CD4-positive, alpha-beta memory T cell (primary cell): Measurements from ENCODE around the gene DNAJC6. TPM values are rescaled to one million over a fixed set of nuclear protein-coding genes. Genes with fewer than 3 reads are reported as not detected.
"Not testable (repeated sequence)": the region's sequence is repeated elsewhere in the genome, so short reads cannot be mapped to it uniquely, and the experiment has no call there.

Experiments used
- CTCF ChIA-PET: fragments of 350-600 bp; sonication (Branson Sonifier 250); formaldehyde crosslinking; loops from one replicate; lab custom pipeline; 2021; ENCODE audit warnings: inconsistent platforms; ENCODE audit not compliant: partially characterized antibody; lab: Charles Lee
- POLR2A ChIA-PET: fragments of 350-600 bp; sonication (Branson Sonifier 250); formaldehyde crosslinking; loops from one replicate; lab custom pipeline; 2021; ENCODE audit not compliant: partially characterized antibody; lab: Charles Lee
- DNase-seq, 5 donors: peaks; one replicate each; pipeline versions ENCODE4 v3.0.0 to v3.0.0-alpha.2; 2020 to 2022; ENCODE audit warnings: mixed read lengths in 1 of 5
- H3K27ac ChIP-seq: one replicate; pipeline ENCODE4 v1.7.0; 2013; ENCODE audit warnings: low read depth, low read length
- H3K27me3 ChIP-seq: 2 replicates; pipeline ENCODE4 v1.7.0; 2013; ENCODE audit warnings: mild to moderate bottlenecking, low read length, moderate library complexity; ENCODE audit not compliant: insufficient read depth
- H3K36me3 ChIP-seq: 2 replicates; pipeline ENCODE4 v1.7.0; 2013; ENCODE audit warnings: mild to moderate bottlenecking, low read length, moderate library complexity; ENCODE audit not compliant: insufficient read depth
- H3K4me1 ChIP-seq: 2 replicates; pipeline ENCODE4 v1.7.0; 2013; ENCODE audit warnings: mild to moderate bottlenecking, low read length, moderate library complexity; ENCODE audit not compliant: insufficient read depth
- H3K4me3 ChIP-seq, 2 donors: one replicate each; pipeline ENCODE4 v1.7.0; 2013; ENCODE audit warnings: low read length in 2 of 2, mild to moderate bottlenecking in 1 of 2
- H3K9me3 ChIP-seq, 2 donors: one replicate each; pipeline ENCODE4 v1.7.0; 2013; ENCODE audit warnings: low read length in 2 of 2, control low read depth in 1 of 2; ENCODE audit not compliant: control insufficient read depth in 1 of 2
- H3K27ac Mint-ChIP-seq, 7 donors: one replicate each; pipeline ENCODE4 v1.8.0; 2020 to 2021; ENCODE audit warnings: mixed read lengths in 7 of 7, mild to moderate bottlenecking in 6 of 7, inconsistent platforms in 3 of 7, moderate library complexity in 3 of 7
- H3K27me3 Mint-ChIP-seq, 2 donors: one replicate each; pipeline ENCODE4 v1.8.0; 2020 to 2021; ENCODE audit warnings: mixed read lengths in 2 of 2
- H3K36me3 Mint-ChIP-seq, 2 donors: one replicate each; pipeline ENCODE4 v1.8.0; 2020 to 2021; ENCODE audit warnings: mixed read lengths in 2 of 2, inconsistent platforms in 1 of 2, mild to moderate bottlenecking in 1 of 2
- H3K4me1 Mint-ChIP-seq, 4 donors: one replicate each; pipeline ENCODE4 v1.8.0; 2020 to 2021; ENCODE audit warnings: mixed read lengths in 4 of 4, mild to moderate bottlenecking in 1 of 4
- H3K4me3 Mint-ChIP-seq, 8 donors: one replicate each; pipeline ENCODE4 v1.8.0; 2020 to 2021; ENCODE audit warnings: mixed read lengths in 8 of 8, mild to moderate bottlenecking in 7 of 8, moderate library complexity in 6 of 8, inconsistent platforms in 3 of 8
- H3K9me3 Mint-ChIP-seq, 8 donors: one replicate each; pipeline ENCODE4 v1.8.0; 2020 to 2021; ENCODE audit warnings: mixed read lengths in 8 of 8, mild to moderate bottlenecking in 5 of 8, inconsistent platforms in 3 of 8, moderate library complexity in 1 of 8
- intact Hi-C: fragments of 100-400 bp; cut with micrococcal nuclease; formaldehyde crosslinking; loops from one replicate; pipeline ENCODE4 v1.15.1; 2023
- polyA plus RNA-seq, 2 donors: library from polyadenylated mRNA; unstranded; fragments of 300-500 nt; fragmentation: Illumina TruSeq; gene quantifications; one replicate each; pipeline ENCODE4 v1.2.3, GENCODE V29; 2021
- total RNA-seq, 2 experiments: library from RNA; stranded (reverse); gene quantifications; one replicate each; pipeline ENCODE4 v1.2.3, GENCODE V29; 2021

The DNAJC6 gene
- total and polyA plus RNA-seq, 4 experiments from 2014 or later: 0.35 to 4.3 (median 2.2) TPM

DNA sequence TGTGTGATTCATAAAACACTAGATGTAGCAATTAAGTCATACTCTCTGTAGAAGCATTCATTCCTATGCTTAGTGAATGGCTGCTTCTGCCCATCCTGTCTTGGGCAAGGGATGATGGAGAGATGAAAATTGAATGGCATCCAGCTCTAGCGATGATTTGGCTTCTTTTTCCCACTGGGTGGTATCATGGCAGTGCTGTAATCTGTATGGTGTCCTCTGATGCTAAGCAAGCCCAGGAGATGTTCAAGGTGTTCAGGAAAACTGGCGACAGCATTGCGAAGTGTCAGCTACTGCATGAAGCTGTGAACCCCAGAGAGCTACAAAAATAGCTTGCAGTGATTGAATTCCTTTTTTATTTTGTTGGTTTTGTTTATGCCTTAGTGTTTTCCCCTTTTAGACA, 62.2 kb downstream of the DNAJC6 start:
- Histone ChIP-seq H3K27me3 (no peaks in the 10 kb centered on the region), H3K27ac (no peak overlapping the region), H3K9me3 (no peaks in the 10 kb centered on the region), H3K4me1 (no peaks in the 10 kb centered on the region), H3K4me3 (no peak overlapping the region), H3K36me3 (no peaks in the 10 kb centered on the region)
- H3K9me3 Mint-ChIP-seq: no peaks in the 10 kb centered on the region
- POLR2A ChIA-PET: no interaction called here
- H3K4me1 Mint-ChIP-seq: no peaks in the 10 kb centered on the region
- H3K4me3 Mint-ChIP-seq: no peak overlapping the region
- no peak overlapping the region for H3K27ac Mint-ChIP-seq
- H3K27me3 Mint-ChIP-seq: no peaks in the 10 kb centered on the region
- intact Hi-C loops: no loop called here
- DNase-seq: no peak
- peaks cover 0 to 12% of the 10 kb centered on the region in 2 donors for H3K36me3 Mint-ChIP-seq
- CTCF ChIA-PET: no interaction called here

DNA sequence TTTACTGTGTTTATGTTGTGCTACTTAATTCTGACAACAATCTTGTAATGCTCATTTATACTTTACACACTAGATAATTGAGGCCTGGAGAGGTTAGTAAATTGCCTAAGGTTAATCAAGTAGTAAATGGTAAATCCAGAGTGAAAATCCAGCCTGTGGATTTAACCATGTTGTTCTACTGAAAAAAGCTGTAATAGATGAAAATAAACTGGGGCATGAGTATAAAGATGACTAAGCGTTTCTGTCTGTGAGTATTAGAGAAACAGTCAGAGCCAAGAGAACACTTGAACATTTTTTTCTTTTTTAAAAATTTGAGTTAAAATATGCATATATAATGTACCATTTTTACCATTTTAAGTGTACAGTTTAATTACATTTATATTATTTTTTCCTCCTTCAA, 63.2 kb downstream of the DNAJC6 start:
- H3K4me1 Mint-ChIP-seq: no peaks in the 10 kb centered on the region
- ChIA-PET CTCF (no interaction called here), POLR2A (no interaction called here)
- H3K36me3 ChIP-seq: no peaks in the 10 kb centered on the region
- intact Hi-C loops: no loop called here
- no peaks in the 10 kb centered on the region for H3K27me3 Mint-ChIP-seq
- no peak overlapping the region for H3K4me3 Mint-ChIP-seq
- no peaks in the 10 kb centered on the region for H3K4me1 ChIP-seq
- no peaks in the 10 kb centered on the region for H3K9me3 Mint-ChIP-seq
- no peak overlapping the region for H3K27ac ChIP-seq
- H3K4me3 ChIP-seq: no peak overlapping the region
- no peak overlapping the region for H3K27ac Mint-ChIP-seq
- H3K36me3 Mint-ChIP-seq: peaks cover 0 to 12% of the 10 kb centered on the region in 2 donors
- no peak for DNase-seq
- H3K9me3 ChIP-seq: no peaks in the 10 kb centered on the region
- no peaks in the 10 kb centered on the region for H3K27me3 ChIP-seq

DNA sequence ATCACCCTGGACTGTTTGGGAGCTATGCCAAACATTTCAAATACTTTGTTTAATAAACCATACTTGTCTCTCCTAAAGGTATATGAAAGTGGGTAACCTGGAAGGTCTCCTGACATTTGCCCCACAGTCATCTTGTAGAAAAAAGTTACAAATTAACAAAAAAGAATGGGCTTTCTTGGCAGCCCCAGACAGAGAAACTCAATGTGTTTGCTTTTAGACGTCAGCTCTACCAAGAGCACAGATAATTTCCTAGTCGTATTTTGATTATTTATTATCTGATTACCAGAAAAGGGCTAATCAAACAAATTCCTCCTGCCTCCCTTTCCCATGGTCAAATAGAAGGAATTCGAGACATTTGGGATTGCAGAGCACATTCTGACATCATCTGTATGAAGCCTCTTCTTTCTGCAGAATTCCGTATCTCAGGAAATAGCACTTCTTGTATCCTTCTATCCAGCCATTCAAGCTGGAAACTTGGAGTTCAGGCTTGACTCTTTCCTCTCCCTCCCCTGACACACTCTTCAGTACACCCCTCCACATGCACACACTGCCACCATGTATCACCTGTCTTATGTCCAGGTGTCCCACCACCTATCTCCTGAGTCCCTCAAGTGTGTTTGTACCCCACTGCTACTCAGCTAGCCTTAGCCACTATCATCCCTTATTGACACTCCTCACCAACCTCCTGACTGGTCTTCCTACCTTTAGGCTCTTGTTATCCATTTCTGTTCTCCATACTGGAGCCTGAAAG, 68.3 kb downstream of the DNAJC6 start:
- no peaks in the 10 kb centered on the region for H3K4me1 ChIP-seq
- H3K27me3 ChIP-seq: no peaks in the 10 kb centered on the region
- no peak overlapping the region for H3K27ac Mint-ChIP-seq
- H3K9me3 ChIP-seq: no peaks in the 10 kb centered on the region
- intact Hi-C loops: no loop called here
- H3K9me3 Mint-ChIP-seq: peaks cover 0 to 3% (median 0%) of the 10 kb centered on the region in 8 donors
- CTCF ChIA-PET: no interaction called here
- H3K27me3 Mint-ChIP-seq: peaks cover 7 to 10% of the 10 kb centered on the region in 2 donors
- H3K4me1 Mint-ChIP-seq: no peaks in the 10 kb centered on the region
- no peaks in the 10 kb centered on the region for H3K36me3 ChIP-seq
- no peak overlapping the region for H3K27ac ChIP-seq
- peaks cover 0 to 15% of the 10 kb centered on the region in 2 donors for H3K36me3 Mint-ChIP-seq
- POLR2A ChIA-PET: no interaction called here
- no peak for DNase-seq
- H3K4me3 Mint-ChIP-seq: no peak overlapping the region
- no peak overlapping the region for H3K4me3 ChIP-seq

DNA sequence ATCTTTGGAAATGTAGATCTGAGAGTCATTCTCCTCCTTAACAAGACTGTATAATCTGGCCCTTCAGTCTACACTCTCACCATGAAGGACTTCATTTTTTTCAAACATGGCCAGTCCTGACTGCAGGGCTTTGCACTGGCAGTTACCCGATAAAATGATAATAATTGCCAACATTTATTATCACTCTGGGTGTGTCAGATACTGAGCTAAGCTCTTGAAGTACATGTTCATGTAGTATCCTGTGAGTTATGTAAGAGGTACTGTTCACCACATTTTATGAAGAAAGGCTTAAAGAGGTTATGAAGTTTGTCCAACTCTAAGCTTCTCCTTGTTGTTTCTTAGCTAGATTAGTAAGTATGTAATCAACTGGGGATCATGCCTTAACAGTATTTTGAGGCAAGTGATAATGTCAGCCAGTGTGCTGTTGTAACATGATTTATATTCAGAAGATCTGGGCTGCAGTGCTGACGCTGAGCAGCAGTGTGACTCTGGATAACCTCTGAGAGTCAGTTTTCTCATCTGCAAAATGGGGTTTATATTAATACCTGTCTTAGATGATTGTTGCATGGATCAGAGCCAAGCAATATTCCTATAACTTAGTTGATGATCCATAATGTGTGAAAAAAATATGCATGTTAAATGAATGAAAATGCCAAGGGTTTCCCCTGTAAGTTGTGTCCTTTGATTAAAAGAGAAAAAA, 69.1 kb downstream of the DNAJC6 start:
- no peaks in the 10 kb centered on the region for H3K36me3 ChIP-seq
- H3K9me3 Mint-ChIP-seq: peaks cover 0 to 3% (median 0%) of the 10 kb centered on the region in 8 donors
- no peak for DNase-seq

DNA sequence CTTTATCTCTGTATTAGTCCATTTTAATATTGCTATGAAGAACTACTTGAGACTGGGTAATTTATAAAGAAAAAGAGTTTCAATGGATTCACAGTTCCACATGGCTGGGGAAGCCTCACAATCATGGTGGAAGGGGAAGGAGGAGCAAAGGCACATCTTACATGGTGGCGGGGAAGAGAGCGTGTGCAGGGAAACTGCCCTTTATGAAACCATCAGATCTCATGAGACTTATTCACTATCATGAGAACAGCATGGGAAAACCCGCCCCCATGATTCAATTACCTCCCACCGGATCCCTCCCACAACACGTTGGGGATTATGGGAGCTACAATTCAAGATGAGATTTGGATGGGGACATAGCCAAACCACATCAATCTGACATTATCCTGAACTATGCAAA, 75.1 kb downstream of the DNAJC6 start:
- H3K27ac Mint-ChIP-seq, H3K9me3 ChIP-seq, H3K4me3 ChIP-seq, DNase-seq, H3K36me3 ChIP-seq, H3K27me3 ChIP-seq, H3K27ac ChIP-seq, H3K4me1 ChIP-seq, H3K4me1 Mint-ChIP-seq, intact Hi-C loops, POLR2A ChIA-PET, CTCF ChIA-PET, H3K27me3 Mint-ChIP-seq, H3K4me3 Mint-ChIP-seq, H3K9me3 Mint-ChIP-seq: not testable (repeated sequence)
- peaks cover 4 to 15% of the 10 kb centered on the region in 2 donors for H3K36me3 Mint-ChIP-seq

More for the DNA sequence above, 69.1 kb downstream of the DNAJC6 start:
- peaks cover 0 to 15% of the 10 kb centered on the region in 2 donors for H3K36me3 Mint-ChIP-seq
- CTCF ChIA-PET: no interaction called here
- no peaks in the 10 kb centered on the region for H3K4me1 ChIP-seq
- H3K4me3 Mint-ChIP-seq: no peak overlapping the region
- POLR2A ChIA-PET: no interaction called here
- peaks cover 7 to 10% of the 10 kb centered on the region in 2 donors for H3K27me3 Mint-ChIP-seq
- intact Hi-C loops: no loop called here
- H3K9me3 ChIP-seq: no peaks in the 10 kb centered on the region
- H3K27me3 ChIP-seq: no peaks in the 10 kb centered on the region
- H3K27ac ChIP-seq: no peak overlapping the region
- no peak overlapping the region for H3K27ac Mint-ChIP-seq
- no peaks in the 10 kb centered on the region for H3K4me1 Mint-ChIP-seq
- H3K4me3 ChIP-seq: no peak overlapping the region

DNA sequence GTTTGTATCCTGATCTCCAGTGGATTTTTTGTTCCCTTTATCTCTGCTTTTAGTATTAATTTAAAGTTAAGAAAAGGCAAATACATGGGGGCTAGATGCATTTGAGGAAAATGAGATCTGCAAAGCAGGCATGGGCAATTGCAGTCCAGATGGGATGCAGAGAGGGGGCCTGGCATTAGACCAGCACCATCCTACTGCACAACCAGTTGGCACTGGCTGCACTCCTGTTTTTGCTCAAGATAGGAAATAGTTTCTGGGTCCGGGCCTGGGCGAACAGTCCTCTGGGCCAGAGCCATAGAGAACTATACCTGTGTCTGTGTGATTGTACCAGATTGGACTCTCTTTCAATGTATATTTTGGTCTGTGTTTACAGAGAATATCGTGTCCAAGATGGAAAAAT, 77.1 kb downstream of the DNAJC6 start:
- Mint-ChIP-seq H3K27me3 (peaks cover 0 to 1% of the 10 kb centered on the region in 2 donors), H3K4me1 (no peaks in the 10 kb centered on the region), H3K9me3 (no peaks in the 10 kb centered on the region), H3K4me3 (no peak overlapping the region), H3K27ac (no peak overlapping the region), H3K36me3 (peaks cover 4 to 12% of the 10 kb centered on the region in 2 donors)
- Histone ChIP-seq H3K9me3 (no peaks in the 10 kb centered on the region), H3K27me3 (no peaks in the 10 kb centered on the region), H3K27ac (no peak overlapping the region), H3K36me3 (no peaks in the 10 kb centered on the region), H3K4me1 (no peaks in the 10 kb centered on the region), H3K4me3 (no peak overlapping the region)
- POLR2A ChIA-PET: no interaction called here
- DNase-seq: no peak
- CTCF ChIA-PET: no interaction called here
- intact Hi-C loops: no loop called here

DNA sequence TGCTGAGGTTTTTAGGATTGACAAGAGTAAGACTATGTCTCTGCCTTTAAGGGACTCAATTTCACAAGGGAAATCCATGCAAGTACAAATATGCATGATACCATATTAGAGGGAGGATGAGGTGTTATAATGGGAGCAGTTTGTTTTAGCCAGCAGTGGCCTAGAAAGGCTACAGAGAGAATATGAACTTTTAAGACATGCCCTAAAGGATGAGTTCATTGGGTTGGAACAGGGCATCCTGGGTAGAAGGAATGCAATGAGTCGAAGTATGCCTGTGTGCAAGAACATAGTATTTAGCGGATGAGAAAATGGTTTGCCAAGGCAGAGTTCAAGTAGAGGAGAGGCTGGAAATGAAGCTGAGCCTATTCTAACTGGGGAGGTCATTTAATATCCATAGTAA, 78.5 kb downstream of the DNAJC6 start:
- DNase-seq: no peak
- Mint-ChIP-seq H3K27me3 (no peaks in the 10 kb centered on the region), H3K9me3 (no peaks in the 10 kb centered on the region), H3K4me3 (no peak overlapping the region), H3K27ac (no peak overlapping the region), H3K36me3 (peaks cover 4 to 12% of the 10 kb centered on the region in 2 donors), H3K4me1 (no peaks in the 10 kb centered on the region)
- ChIA-PET POLR2A (no interaction called here), CTCF (no interaction called here)
- H3K4me1 ChIP-seq: no peaks in the 10 kb centered on the region
- intact Hi-C loops: no loop called here
- H3K36me3 ChIP-seq: no peaks in the 10 kb centered on the region
- H3K27ac ChIP-seq: no peak overlapping the region
- no peak overlapping the region for H3K4me3 ChIP-seq
- no peaks in the 10 kb centered on the region for H3K27me3 ChIP-seq
- H3K9me3 ChIP-seq: no peaks in the 10 kb centered on the region
